ENCODE measurements around the gene DAW1. TPM values are rescaled to one million over a fixed set of nuclear protein-coding genes. Genes with fewer than 3 reads are reported as not detected.

Gene DAW1
- total and polyA plus RNA-seq, 4 donors, result 5.0 to 16.6 (median 9.7) TPM

- WGBS (ENCODE audit: insufficient coverage), result 97% methylated on average over 4 of the region's 4 CpGs
Measured at GRCh38 chr2:227872676-227873075, 1.2 kb downstream of the DAW1 start.

GRCh38 chr2:227876300-227876801 lies 4.9 kb downstream of the DAW1 start:
- Histone ChIP-seq H3K4me3 (ENCODE audit: low read depth, low read length) (no peak overlapping the region), H3K9me3 (ENCODE audit: control insufficient read depth, insufficient read depth, low read length) (no peaks in the 10 kb centered on the region), H3K27me3 (ENCODE audit: control insufficient read depth, insufficient read depth, low read length) (no peaks in the 10 kb centered on the region), H3K27ac (ENCODE audit: low read depth, low read length) (no peak overlapping the region), H3K36me3 (ENCODE audit: control insufficient read depth, insufficient read depth, low read length) (no peaks in the 10 kb centered on the region), H3K4me1 (ENCODE audit: control insufficient read depth, insufficient read depth, low read length) (peaks cover 4% of the 10 kb centered on the region)
- 84% methylated on average over 3 of the region's 6 CpGs for WGBS (ENCODE audit: insufficient coverage)
- no peak for DNase-seq (ENCODE audit: low read depth in 4 of 6, low spot score in 6 of 6)

More at GRCh38 chr2:227872676-227873075, 1.2 kb downstream of the DAW1 start:
- H3K27ac ChIP-seq (ENCODE audit: low read depth, low read length), result no peak overlapping the region
- no peaks in the 10 kb centered on the region for H3K36me3 ChIP-seq (ENCODE audit: control insufficient read depth, insufficient read depth, low read length)
- DNase-seq (ENCODE audit: low read depth in 4 of 6, low spot score in 6 of 6), result no peak
- H3K4me1 ChIP-seq (ENCODE audit: control insufficient read depth, insufficient read depth, low read length), result peaks cover 10% of the 10 kb centered on the region
- no peaks in the 10 kb centered on the region for H3K27me3 ChIP-seq (ENCODE audit: control insufficient read depth, insufficient read depth, low read length)
- no peak overlapping the region for H3K4me3 ChIP-seq (ENCODE audit: low read depth, low read length)
- no peaks in the 10 kb centered on the region for H3K9me3 ChIP-seq (ENCODE audit: control insufficient read depth, insufficient read depth, low read length)

- Histone ChIP-seq H3K4me1 (ENCODE audit: control insufficient read depth, insufficient read depth, low read length) (no peaks in the 10 kb centered on the region), H3K4me3 (ENCODE audit: low read depth, low read length) (no peak overlapping the region), H3K27ac (ENCODE audit: low read depth, low read length) (no peak overlapping the region), H3K9me3 (ENCODE audit: control insufficient read depth, insufficient read depth, low read length) (no peaks in the 10 kb centered on the region), H3K36me3 (ENCODE audit: control insufficient read depth, insufficient read depth, low read length) (no peaks in the 10 kb centered on the region), H3K27me3 (ENCODE audit: control insufficient read depth, insufficient read depth, low read length) (no peaks in the 10 kb centered on the region)
- WGBS (ENCODE audit: insufficient coverage), result 76% methylated on average over 4 of the region's 9 CpGs
- no peak for DNase-seq (ENCODE audit: low read depth in 4 of 6, low spot score in 6 of 6)
Measured at GRCh38 chr2:227877421-227878310, 6.2 kb downstream of the DAW1 start.

- WGBS (ENCODE audit: insufficient coverage), result 100% methylated on average over 3 of the region's 3 CpGs
- Histone ChIP-seq H3K4me3 (ENCODE audit: low read depth, low read length) (no peak overlapping the region), H3K4me1 (ENCODE audit: control insufficient read depth, insufficient read depth, low read length) (peaks cover 4% of the 10 kb centered on the region), H3K27ac (ENCODE audit: low read depth, low read length) (no peak overlapping the region), H3K27me3 (ENCODE audit: control insufficient read depth, insufficient read depth, low read length) (no peaks in the 10 kb centered on the region), H3K9me3 (ENCODE audit: control insufficient read depth, insufficient read depth, low read length) (no peaks in the 10 kb centered on the region), H3K36me3 (ENCODE audit: control insufficient read depth, insufficient read depth, low read length) (no peaks in the 10 kb centered on the region)
- DNase-seq (ENCODE audit: low read depth in 4 of 6, low spot score in 6 of 6), result no peak
Measured at GRCh38 chr2:227880460-227880859, 9.0 kb downstream of the DAW1 start.

GRCh38 chr2:227881866-227882517 lies 10.6 kb downstream of the DAW1 start:
- Histone ChIP-seq H3K27me3 (ENCODE audit: control insufficient read depth, insufficient read depth, low read length) (no peaks in the 10 kb centered on the region), H3K27ac (ENCODE audit: low read depth, low read length) (no peak overlapping the region), H3K4me3 (ENCODE audit: low read depth, low read length) (no peak overlapping the region), H3K9me3 (ENCODE audit: control insufficient read depth, insufficient read depth, low read length) (no peaks in the 10 kb centered on the region), H3K4me1 (ENCODE audit: control insufficient read depth, insufficient read depth, low read length) (peaks cover 4% of the 10 kb centered on the region), H3K36me3 (ENCODE audit: control insufficient read depth, insufficient read depth, low read length) (no peaks in the 10 kb centered on the region)
- WGBS (ENCODE audit: insufficient coverage), result 94% methylated on average over 3 of the region's 4 CpGs
- no peak for DNase-seq (ENCODE audit: low read depth in 4 of 6, low spot score in 6 of 6)

GRCh38 chr2:227884511-227884947 lies 13.1 kb downstream of the DAW1 start:
- peaks cover 4% of the 10 kb centered on the region for H3K4me1 ChIP-seq (ENCODE audit: control insufficient read depth, insufficient read depth, low read length)
- H3K27ac ChIP-seq (ENCODE audit: low read depth, low read length), result no peak overlapping the region
- peak in 2 of 6 donors; percentile 28 to 33 for DNase-seq (ENCODE audit: low read depth in 4 of 6, low spot score in 6 of 6)
- WGBS (ENCODE audit: insufficient coverage), result 17% methylated on average over 6 of the region's 6 CpGs
- no peaks in the 10 kb centered on the region for H3K27me3 ChIP-seq (ENCODE audit: control insufficient read depth, insufficient read depth, low read length)
- no peaks in the 10 kb centered on the region for H3K36me3 ChIP-seq (ENCODE audit: control insufficient read depth, insufficient read depth, low read length)
- no peaks in the 10 kb centered on the region for H3K9me3 ChIP-seq (ENCODE audit: control insufficient read depth, insufficient read depth, low read length)
- no peak overlapping the region for H3K4me3 ChIP-seq (ENCODE audit: low read depth, low read length)

GRCh38 chr2:227886149-227886548 lies 14.7 kb downstream of the DAW1 start:
- no peak overlapping the region for H3K27ac ChIP-seq (ENCODE audit: low read depth, low read length)
- no peaks in the 10 kb centered on the region for H3K27me3 ChIP-seq (ENCODE audit: control insufficient read depth, insufficient read depth, low read length)
- H3K4me1 ChIP-seq (ENCODE audit: control insufficient read depth, insufficient read depth, low read length), result peaks cover 4% of the 10 kb centered on the region
- no peaks in the 10 kb centered on the region for H3K36me3 ChIP-seq (ENCODE audit: control insufficient read depth, insufficient read depth, low read length)
- H3K9me3 ChIP-seq (ENCODE audit: control insufficient read depth, insufficient read depth, low read length), result no peaks in the 10 kb centered on the region
- WGBS (ENCODE audit: insufficient coverage), result 79% methylated on average over 2 of the region's 4 CpGs
- no peak overlapping the region for H3K4me3 ChIP-seq (ENCODE audit: low read depth, low read length)
- DNase-seq (ENCODE audit: low read depth in 4 of 6, low spot score in 6 of 6), result no peak

- Histone ChIP-seq H3K27me3 (ENCODE audit: control insufficient read depth, insufficient read depth, low read length) (no peaks in the 10 kb centered on the region), H3K27ac (ENCODE audit: low read depth, low read length) (no peak overlapping the region), H3K9me3 (ENCODE audit: control insufficient read depth, insufficient read depth, low read length) (no peaks in the 10 kb centered on the region), H3K4me1 (ENCODE audit: control insufficient read depth, insufficient read depth, low read length) (peaks cover 4% of the 10 kb centered on the region), H3K4me3 (ENCODE audit: low read depth, low read length) (no peak overlapping the region), H3K36me3 (ENCODE audit: control insufficient read depth, insufficient read depth, low read length) (no peaks in the 10 kb centered on the region)
- WGBS (ENCODE audit: insufficient coverage), result 52% methylated on average over 5 of the region's 5 CpGs
- DNase-seq (ENCODE audit: low read depth in 4 of 6, low spot score in 6 of 6), result peak in 1 of 6 donors; percentile 4
Measured at GRCh38 chr2:227888289-227888688, 16.9 kb downstream of the DAW1 start.

- no peak for DNase-seq (ENCODE audit: low read depth in 4 of 6, low spot score in 6 of 6)
- Histone ChIP-seq H3K36me3 (ENCODE audit: control insufficient read depth, insufficient read depth, low read length) (no peaks in the 10 kb centered on the region), H3K27ac (ENCODE audit: low read depth, low read length) (no peak overlapping the region), H3K27me3 (ENCODE audit: control insufficient read depth, insufficient read depth, low read length) (no peaks in the 10 kb centered on the region), H3K4me1 (ENCODE audit: control insufficient read depth, insufficient read depth, low read length) (peaks cover 4% of the 10 kb centered on the region), H3K4me3 (ENCODE audit: low read depth, low read length) (no peak overlapping the region), H3K9me3 (ENCODE audit: control insufficient read depth, insufficient read depth, low read length) (no peaks in the 10 kb centered on the region)
- WGBS (ENCODE audit: insufficient coverage), result 86% methylated on average over 1 of the region's 5 CpGs
Measured at GRCh38 chr2:227889336-227889735, 17.9 kb downstream of the DAW1 start.

Data from spinal cord (tissue), 10 donors.